Activated T-helper 1 cell treated with anti-CD3 and anti-CD28 coated beads, Interleukin-12 subunit alpha, Interleukin-12 subunit beta, Interleukin-2, Interleukin-4 antibody, amounts not matched to agents 30 ng/mL and 10 ng/mL and 1 ng/mL, durations not matched to agents 14 hours and 24 hours and 36 hours (primary cell): ENCODE results near the gene BMP6. TPM values are rescaled to one million over a fixed set of nuclear protein-coding genes. Genes with fewer than 3 reads are reported as not detected.

Experiments
- DNase-seq: peaks from one replicate; pipeline ENCODE4 v3.0.0; 2021; ENCODE audit warnings: low spot score
- H3K27ac Mint-ChIP-seq: one replicate; pipeline ENCODE4 v1.8.0; 2021; ENCODE audit warnings: mild to moderate bottlenecking, mixed read lengths
- H3K27me3 Mint-ChIP-seq: one replicate; pipeline ENCODE4 v1.8.0; 2022; ENCODE audit warnings: mild to moderate bottlenecking, moderate library complexity, mixed read lengths; ENCODE audit not compliant: insufficient read depth
- H3K36me3 Mint-ChIP-seq: one replicate; pipeline ENCODE4 v1.8.0; 2021; ENCODE audit warnings: low read depth, mixed read lengths
- H3K4me1 Mint-ChIP-seq: one replicate; pipeline ENCODE4 v1.8.0; 2021; ENCODE audit warnings: low read depth, mixed read lengths
- H3K4me3 Mint-ChIP-seq: one replicate; pipeline ENCODE4 v1.8.0; 2021; ENCODE audit warnings: mild to moderate bottlenecking, moderate library complexity, mixed read lengths
- H3K9me3 Mint-ChIP-seq: one replicate; pipeline ENCODE4 v1.8.0; 2021; ENCODE audit warnings: mixed read lengths
- intact Hi-C: fragments of 100-400 bp; cut with micrococcal nuclease; formaldehyde crosslinking; loops from one replicate; pipeline ENCODE4 v1.15.1; 2024
- total RNA-seq: library from RNA; stranded (reverse); gene quantifications from 2 replicates; pipeline ENCODE4 v1.2.3, GENCODE V29; 2022

The BMP6 gene
- total RNA-seq, 1 donor from 2014 or later, result 0.86 TPM

DNA sequence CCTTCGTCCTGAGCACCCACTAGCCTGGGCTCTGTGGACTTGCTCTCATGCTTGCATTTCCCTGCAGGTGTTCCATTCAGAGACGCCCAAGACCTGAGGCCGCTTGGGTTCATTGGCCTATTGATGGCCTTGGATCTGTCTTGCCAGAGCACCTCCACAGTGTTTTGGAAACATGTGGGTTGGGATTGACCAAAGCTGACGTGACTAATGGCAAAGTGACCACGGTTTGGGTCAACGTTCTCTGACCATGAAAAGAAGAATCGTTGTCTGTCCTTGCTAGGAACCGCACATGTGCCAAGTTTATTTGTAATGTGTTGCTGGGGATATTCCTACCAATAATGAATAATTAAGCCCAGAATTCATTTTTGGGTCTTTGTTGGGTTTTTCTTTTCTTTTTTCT, 29.8 kb upstream of the BMP6 start:
- H3K9me3 Mint-ChIP-seq, result no peaks in the 10 kb centered on the region
- no peak overlapping the region for H3K4me3 Mint-ChIP-seq
- no peak for DNase-seq
- intact Hi-C loops, result loop anchor here (5.0 kb wide), 1 partner anchor 589 kb away; the partner anchor contains the start of gene RREB1
- no peaks in the 10 kb centered on the region for H3K36me3 Mint-ChIP-seq
- no peak overlapping the region for H3K27ac Mint-ChIP-seq
- peaks cover 16% of the 10 kb centered on the region for H3K4me1 Mint-ChIP-seq
- peaks cover 4% of the 10 kb centered on the region for H3K27me3 Mint-ChIP-seq

GRCh38 chr6:7697432-7697819, 28.5 kb upstream of the BMP6 start:
- H3K4me3 Mint-ChIP-seq, result peak overlapping the region; percentile 42
- no peaks in the 10 kb centered on the region for H3K36me3 Mint-ChIP-seq
- H3K27ac Mint-ChIP-seq, result peak overlapping the region; percentile 92

GRCh38 chr6:7697820-7698623, 27.9 kb upstream of the BMP6 start:
- no peak for DNase-seq

More at GRCh38 chr6:7697432-7697819, 28.5 kb upstream of the BMP6 start:
- DNase-seq, result no peak
- intact Hi-C loops, result loop anchor here (5.0 kb wide), 1 partner anchor 590 kb away; the partner anchor contains the start of gene RREB1
- Mint-ChIP-seq H3K9me3 (no peaks in the 10 kb centered on the region), H3K4me1 (peaks cover 16% of the 10 kb centered on the region), H3K27me3 (peaks cover 4% of the 10 kb centered on the region)

DNA sequence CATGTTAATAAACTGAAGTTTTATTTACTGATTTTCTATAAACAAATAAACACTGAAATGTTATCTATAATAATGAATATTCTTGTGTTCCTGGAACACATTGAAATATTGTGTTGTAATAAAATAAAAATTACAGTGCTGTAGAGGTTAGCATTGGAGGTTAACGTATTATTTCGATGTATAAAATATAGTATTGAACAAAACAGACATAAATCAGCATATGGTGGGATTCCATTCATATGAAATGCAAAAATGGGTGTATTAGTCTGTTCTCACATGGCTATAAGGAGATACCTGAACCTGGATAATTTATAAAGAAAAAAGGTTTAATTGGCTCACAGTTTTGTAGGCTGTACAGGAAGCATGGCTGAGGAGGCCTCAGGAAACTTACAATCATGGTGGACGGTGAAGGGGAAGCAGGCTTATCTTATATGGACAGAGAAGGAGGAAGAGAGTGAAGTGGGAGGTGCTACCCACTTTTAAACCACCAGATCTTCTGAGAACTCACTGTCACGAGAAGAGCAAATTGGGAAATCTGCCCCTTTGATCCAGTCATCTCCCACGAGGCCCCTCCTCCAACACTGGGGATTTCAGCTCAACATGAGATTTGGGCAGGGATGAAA, 24.6 kb upstream of the BMP6 start:
- Mint-ChIP-seq H3K27ac (no peak overlapping the region), H3K4me1 (peaks cover 16% of the 10 kb centered on the region), H3K36me3 (no peaks in the 10 kb centered on the region), H3K9me3 (no peaks in the 10 kb centered on the region), H3K4me3 (no peak overlapping the region), H3K27me3 (peaks cover 4% of the 10 kb centered on the region)
- no peak for DNase-seq
- intact Hi-C loops, result no loop called here

More at GRCh38 chr6:7697820-7698623, 27.9 kb upstream of the BMP6 start:
- Mint-ChIP-seq H3K4me1 (peaks cover 16% of the 10 kb centered on the region), H3K27ac (peak overlapping the region; percentile 92), H3K36me3 (no peaks in the 10 kb centered on the region), H3K4me3 (peak overlapping the region; percentile 42), H3K9me3 (no peaks in the 10 kb centered on the region), H3K27me3 (peaks cover 4% of the 10 kb centered on the region)
- intact Hi-C loops, result loop anchor here (2.0 to 5.0 kb wide), 2 partner anchors 27 to 591 kb away; partner anchors contain the start of gene RREB1

DNA sequence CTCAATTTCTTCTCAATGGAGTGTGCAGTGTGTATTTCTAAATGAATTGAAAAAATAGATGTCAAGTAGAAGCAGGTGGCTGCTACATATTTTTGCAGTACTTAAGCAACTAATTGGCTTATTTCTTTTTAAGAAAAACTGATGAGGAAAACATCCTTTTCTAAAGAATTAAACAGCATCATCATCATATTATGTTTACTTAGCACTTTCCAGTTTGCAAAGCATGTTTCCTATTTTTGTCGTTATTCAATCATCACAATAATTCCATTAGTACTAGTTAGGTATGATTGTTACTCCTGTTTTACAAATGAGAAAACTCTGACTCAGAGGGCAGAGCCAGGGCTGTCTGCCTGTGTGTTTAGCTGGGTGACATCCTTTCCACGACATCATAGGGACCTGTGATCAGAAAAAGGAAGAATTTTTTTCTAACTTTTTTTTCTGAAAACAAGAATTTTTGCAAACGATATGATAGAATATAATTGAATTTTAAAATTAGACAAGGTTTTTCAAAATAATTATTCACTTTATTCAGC, 22.7 kb upstream of the BMP6 start:
- peaks cover 1% of the 10 kb centered on the region for H3K27me3 Mint-ChIP-seq
- H3K4me1 Mint-ChIP-seq, result peaks cover 4% of the 10 kb centered on the region
- no peaks in the 10 kb centered on the region for H3K9me3 Mint-ChIP-seq
- H3K4me3 Mint-ChIP-seq, result no peak overlapping the region
- no peak overlapping the region for H3K27ac Mint-ChIP-seq
- no peaks in the 10 kb centered on the region for H3K36me3 Mint-ChIP-seq
- intact Hi-C loops, result no loop called here
- DNase-seq, result no peak

DNA sequence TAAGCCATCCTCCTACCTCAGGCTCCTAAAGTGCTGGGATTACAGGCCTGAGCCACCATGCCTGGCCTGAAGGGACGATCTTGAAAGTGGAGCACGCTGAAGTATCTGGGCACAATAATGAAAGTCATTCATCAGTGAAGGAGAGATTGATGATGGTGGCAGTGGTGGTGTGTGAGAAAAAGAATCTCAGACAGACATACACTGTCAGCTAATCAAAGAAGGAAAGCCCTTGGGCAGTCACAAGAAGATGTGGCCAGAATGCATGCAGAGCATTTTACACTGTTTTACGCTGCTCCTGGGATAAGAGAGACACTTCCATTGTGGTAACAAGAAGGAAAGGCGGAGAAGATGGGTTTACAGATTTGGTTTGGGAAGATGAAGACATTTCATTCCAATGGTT, 20.4 kb upstream of the BMP6 start:
- Mint-ChIP-seq H3K4me3 (no peak overlapping the region), H3K9me3 (no peaks in the 10 kb centered on the region), H3K27ac (no peak overlapping the region), H3K36me3 (no peaks in the 10 kb centered on the region), H3K4me1 (no peaks in the 10 kb centered on the region), H3K27me3 (no peaks in the 10 kb centered on the region)
- intact Hi-C loops, result no loop called here
- DNase-seq, result no peak

DNA sequence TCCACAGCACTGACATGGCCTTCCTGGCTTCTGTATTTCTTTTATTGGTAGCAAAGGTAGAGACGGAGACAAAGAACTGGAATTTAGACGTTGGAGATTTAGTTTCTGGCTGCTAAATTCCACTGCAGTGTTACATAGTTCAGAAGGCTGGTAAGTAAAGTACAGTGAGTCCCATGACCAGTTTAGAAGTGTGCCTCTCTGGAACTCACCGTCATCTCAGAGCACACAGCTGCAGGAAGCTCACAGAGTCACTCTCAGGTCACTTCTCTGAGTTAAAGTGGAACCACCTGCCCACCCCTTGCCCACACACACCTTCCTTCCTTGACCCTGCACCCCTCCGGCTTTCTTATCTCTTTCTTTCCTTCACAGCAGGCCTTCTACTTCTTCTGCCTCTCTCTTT, 19.6 kb upstream of the BMP6 start:
- no peak overlapping the region for H3K27ac Mint-ChIP-seq
- DNase-seq, result no peak
- H3K36me3 Mint-ChIP-seq, result no peaks in the 10 kb centered on the region
- no peaks in the 10 kb centered on the region for H3K4me1 Mint-ChIP-seq
- H3K27me3 Mint-ChIP-seq, result no peaks in the 10 kb centered on the region
- H3K9me3 Mint-ChIP-seq, result no peaks in the 10 kb centered on the region
- H3K4me3 Mint-ChIP-seq, result no peak overlapping the region
- intact Hi-C loops, result no loop called here

- no peaks in the 10 kb centered on the region for H3K36me3 Mint-ChIP-seq
- no peak overlapping the region for H3K4me3 Mint-ChIP-seq
- no peak overlapping the region for H3K27ac Mint-ChIP-seq
- no peaks in the 10 kb centered on the region for H3K27me3 Mint-ChIP-seq
- H3K9me3 Mint-ChIP-seq, result no peaks in the 10 kb centered on the region
- DNase-seq, result no peak
- intact Hi-C loops, result no loop called here
- no peaks in the 10 kb centered on the region for H3K4me1 Mint-ChIP-seq
Measured at GRCh38 chr6:7707787-7708186, 18.1 kb upstream of the BMP6 start.

- Mint-ChIP-seq H3K36me3 (no peaks in the 10 kb centered on the region), H3K9me3 (no peaks in the 10 kb centered on the region), H3K27ac (no peak overlapping the region), H3K4me1 (no peaks in the 10 kb centered on the region), H3K4me3 (no peak overlapping the region), H3K27me3 (peaks cover 36% of the 10 kb centered on the region)
- DNase-seq, result no peak
- intact Hi-C loops, result no loop called here
Measured at GRCh38 chr6:7719364-7719850, 6.5 kb upstream of the BMP6 start.

- intact Hi-C loops, result loop anchor here (5.0 to 10.0 kb wide), 2 partner anchors 272 to 1206 kb away; no protein-coding TSS in a partner anchor
- DNase-seq, result no peak
- Mint-ChIP-seq H3K4me3 (no peak overlapping the region), H3K27me3 (peaks cover 45% of the 10 kb centered on the region), H3K27ac (no peak overlapping the region), H3K36me3 (no peaks in the 10 kb centered on the region), H3K9me3 (no peaks in the 10 kb centered on the region), H3K4me1 (peaks cover under 1% of the 10 kb centered on the region)
Measured at GRCh38 chr6:7720346-7720745, 5.6 kb upstream of the BMP6 start.

GRCh38 chr6:7721649-7722048, 4.2 kb upstream of the BMP6 start:
- Mint-ChIP-seq H3K4me1 (peaks cover 6% of the 10 kb centered on the region), H3K9me3 (no peaks in the 10 kb centered on the region), H3K4me3 (no peak overlapping the region), H3K27ac (no peak overlapping the region), H3K36me3 (peaks cover 2% of the 10 kb centered on the region), H3K27me3 (peaks cover 53% of the 10 kb centered on the region)
- DNase-seq, result no peak
- intact Hi-C loops, result loop anchor here (1.0 to 10.0 kb wide), 4 partner anchors 189 to 1207 kb away; partner anchors contain the start of gene TXNDC5

DNA sequence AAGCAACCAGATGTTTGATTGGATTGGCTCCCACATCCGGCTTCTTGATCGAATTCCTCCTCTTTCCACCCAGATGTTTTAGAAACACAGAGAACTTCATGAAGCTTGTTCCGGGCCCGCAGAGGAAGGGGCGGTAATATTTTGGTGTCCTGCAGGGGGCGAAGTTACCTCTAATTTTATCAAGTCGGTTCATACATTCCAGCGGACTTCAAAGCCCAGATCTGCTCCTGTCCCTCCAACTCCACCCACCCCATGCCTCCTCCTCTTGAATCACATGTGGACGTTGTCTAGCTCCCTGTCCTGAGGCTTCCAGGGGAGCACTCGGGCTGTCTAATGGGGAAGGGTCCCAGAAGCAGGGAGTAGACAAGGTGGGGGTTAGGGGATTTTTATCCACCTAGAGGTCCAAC, 2.9 kb upstream of the BMP6 start:
- DNase-seq, result peak; percentile 38
- no peak overlapping the region for H3K4me3 Mint-ChIP-seq

DNA sequence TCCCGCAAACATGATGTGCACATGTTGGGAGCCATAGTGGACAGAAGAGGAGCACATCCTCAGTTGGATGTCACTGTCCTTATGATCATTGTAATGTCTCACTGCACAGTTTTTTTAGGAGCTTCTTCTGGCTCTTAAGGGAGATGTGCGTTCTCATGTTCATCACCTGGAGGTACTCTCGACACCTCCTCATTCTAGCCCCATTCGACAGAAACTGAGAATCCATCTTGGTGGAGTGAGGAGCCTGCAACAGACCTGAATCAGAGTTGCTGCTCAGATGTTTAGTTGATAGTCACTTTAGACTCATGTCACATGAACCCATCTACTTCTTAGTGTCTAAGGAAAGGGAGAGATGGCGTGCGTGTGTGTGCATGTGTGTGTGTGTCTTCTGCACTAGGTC, 2.3 kb upstream of the BMP6 start:
- intact Hi-C loops, result loop anchor here (1.0 to 10.0 kb wide), 5 partner anchors 187 to 1209 kb away; partner anchors contain the start of gene TXNDC5
- Mint-ChIP-seq H3K27ac (no peak overlapping the region), H3K27me3 (peaks cover 57% of the 10 kb centered on the region), H3K9me3 (no peaks in the 10 kb centered on the region), H3K36me3 (peaks cover 2% of the 10 kb centered on the region), H3K4me1 (peaks cover 12% of the 10 kb centered on the region), H3K4me3 (no peak overlapping the region)
- DNase-seq, result no peak

More for the DNA sequence above, 2.9 kb upstream of the BMP6 start:
- Mint-ChIP-seq H3K27ac (no peak overlapping the region), H3K27me3 (peaks cover 52% of the 10 kb centered on the region), H3K4me1 (peaks cover 9% of the 10 kb centered on the region), H3K36me3 (peaks cover 2% of the 10 kb centered on the region), H3K9me3 (no peaks in the 10 kb centered on the region)
- intact Hi-C loops, result loop anchor here (1.0 to 10.0 kb wide), 5 partner anchors 188 to 1208 kb away; partner anchors contain the start of gene TXNDC5
